Urinary bladder (tissue), 4 donors: ENCODE data around the gene ZNF326. TPM values are rescaled to one million over a fixed set of nuclear protein-coding genes. Genes with fewer than 3 reads are reported as not detected.
"Not testable (repeated sequence)": the region's sequence is repeated elsewhere in the genome, so short reads cannot be mapped to it uniquely, and the experiment has no call there.

Experiments
- DNase-seq: peaks from one replicate; pipeline ENCODE4 v3.0.0-alpha.2; 2015; ENCODE audit errors: extremely low spot score
- H3K27ac ChIP-seq: one replicate; pipeline ENCODE4 v1.5.1; 2013; ENCODE audit warnings: low read depth, mild to moderate bottlenecking, moderate library complexity
- H3K36me3 ChIP-seq: one replicate; pipeline ENCODE4 v1.6.1; 2013; ENCODE audit warnings: mild to moderate bottlenecking, moderate library complexity; ENCODE audit not compliant: insufficient read depth
- H3K4me1 ChIP-seq: one replicate; pipeline ENCODE4 v1.6.1; 2013; ENCODE audit warnings: mild to moderate bottlenecking, moderate library complexity; ENCODE audit not compliant: insufficient read depth
- H3K4me3 ChIP-seq: one replicate; pipeline ENCODE4 v1.5.1; 2013; ENCODE audit warnings: low read depth, low read length
- WGBS: extraction: QIAGEN DNeasy Blood & Tissue Kit; methylation state at CpG from one replicate; pipeline ENCODE4 v1.1.7; 2013; 5-methylcytosine and 5-hydroxymethylcytosine counted together
- polyA plus RNA-seq: library from polyadenylated mRNA; stranded (reverse); fragments of 200-250 nt; gene quantifications from one replicate; pipeline ENCODE4 v1.2.3, GENCODE V29; 2013
- total RNA-seq: library from RNA; depleted of rRNA; stranded (reverse); fragments of >200 nt; gene quantifications from one replicate; pipeline ENCODE4 v1.2.3, GENCODE V29; 2014
- donor health status: healthy with polysubstance abuse.
- donor health status: healthy.

ZNF326 gene
- total and polyA plus RNA-seq, 2 donors = 11.6 to 40.4 TPM

DNA sequence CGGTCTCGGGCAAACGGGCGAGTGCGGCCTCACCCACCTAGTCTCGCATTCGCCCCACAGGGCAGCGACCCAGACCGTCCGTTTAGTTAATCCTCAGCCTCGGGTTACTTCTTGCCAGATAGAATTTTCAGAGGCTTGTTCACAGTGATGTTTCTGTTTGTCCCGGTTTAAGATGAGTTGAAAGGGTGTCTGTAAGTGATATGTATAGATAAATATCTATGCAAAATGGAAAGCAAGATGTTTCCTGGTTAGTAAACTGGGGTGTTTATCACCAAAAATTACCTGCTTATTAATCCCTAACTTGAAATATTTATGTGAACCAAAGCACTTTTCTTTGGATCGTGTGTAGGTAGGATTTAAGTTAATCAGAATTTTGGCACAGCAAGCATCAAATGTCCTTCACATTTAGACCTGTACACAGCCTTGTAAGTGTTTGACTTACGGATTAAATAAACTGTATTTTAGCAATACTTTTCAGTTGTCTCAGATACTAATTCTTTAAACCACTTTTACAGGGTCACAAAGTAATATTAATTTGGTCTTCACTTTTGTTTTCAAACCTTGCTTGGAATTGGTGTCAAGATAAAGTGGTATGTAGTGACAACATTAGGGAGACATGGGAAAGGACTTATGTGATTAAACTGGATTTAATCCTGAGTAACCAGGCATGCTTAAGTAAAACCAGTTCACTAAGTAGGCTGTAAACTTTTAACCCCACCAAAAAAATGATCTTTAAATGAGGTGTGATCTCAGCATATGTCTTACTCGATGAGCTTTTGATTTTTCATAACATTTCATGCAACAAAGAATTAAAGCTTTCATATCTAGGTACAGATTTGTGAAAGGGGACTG lies 914 bp downstream of the ZNF326 start:
- H3K27ac ChIP-seq = peak overlapping the region; percentile 99
- H3K4me1 ChIP-seq = peaks cover 4% of the 10 kb centered on the region
- under 1% methylated on average over 15 of the region's 15 CpGs for WGBS
- peak overlapping the region; percentile 79 for H3K4me3 ChIP-seq
- DNase-seq = no peak
- no peaks in the 10 kb centered on the region for H3K36me3 ChIP-seq

DNA sequence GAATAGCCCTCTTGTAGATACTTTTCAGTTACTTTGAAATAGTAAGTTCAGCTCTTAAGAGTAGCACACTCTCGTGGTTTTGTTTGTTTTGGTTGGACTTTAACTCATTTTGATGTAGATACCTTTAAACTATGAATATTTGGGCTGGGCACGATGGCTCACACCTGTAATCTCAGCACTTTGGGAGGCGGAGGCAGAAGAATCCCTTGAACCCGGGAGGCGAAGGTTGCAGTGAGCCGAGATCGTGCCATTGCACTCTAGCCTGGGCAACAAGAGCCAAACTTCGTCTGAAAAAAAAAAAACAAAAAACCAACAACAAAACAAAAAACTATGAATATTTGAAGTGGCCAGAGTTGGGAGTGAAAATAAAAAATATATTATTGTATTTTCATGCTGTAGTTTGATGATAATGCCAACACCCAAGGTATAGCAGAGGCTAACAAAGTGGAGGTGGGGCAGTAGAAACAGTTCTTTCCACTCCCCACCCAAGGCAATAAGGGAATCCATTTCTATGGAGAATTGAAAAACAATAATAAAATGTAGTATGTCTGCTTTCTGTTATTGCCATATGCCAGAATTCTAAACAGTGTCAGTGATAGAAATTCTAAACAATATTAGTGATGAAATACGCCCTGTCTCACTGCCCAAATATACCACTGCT lies 1.7 kb downstream of the ZNF326 start:
- Histone ChIP-seq H3K4me3 (peak overlapping the region; percentile 20), H3K4me1 (peaks cover 4% of the 10 kb centered on the region), H3K36me3 (no peaks in the 10 kb centered on the region), H3K27ac (no peak overlapping the region)
- 44% methylated on average over 9 of the region's 9 CpGs for WGBS
- no peak for DNase-seq

DNA sequence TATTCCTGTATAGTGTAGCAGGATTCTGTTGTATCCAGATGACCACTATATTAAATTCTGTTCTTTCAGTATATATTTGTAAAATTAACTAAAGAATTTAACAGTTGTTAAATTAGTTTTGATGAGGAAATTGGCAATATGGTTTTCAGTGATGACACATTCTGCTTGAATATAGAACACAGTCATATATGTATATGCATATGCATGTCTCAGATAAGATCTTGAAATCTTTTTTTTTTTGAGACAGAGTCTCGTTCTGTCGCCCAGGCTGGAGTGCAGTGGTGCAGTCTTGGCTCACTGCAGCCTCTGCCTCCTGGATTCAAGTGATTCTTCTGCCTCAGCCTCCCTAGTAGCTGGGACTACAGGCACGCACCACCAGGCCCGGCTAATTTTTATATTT lies 2.2 kb downstream of the ZNF326 start:
- H3K36me3 ChIP-seq, H3K4me3 ChIP-seq, DNase-seq, H3K4me1 ChIP-seq, H3K27ac ChIP-seq: not testable (repeated sequence)
- 86% methylated on average over 4 of the region's 4 CpGs for WGBS

DNA sequence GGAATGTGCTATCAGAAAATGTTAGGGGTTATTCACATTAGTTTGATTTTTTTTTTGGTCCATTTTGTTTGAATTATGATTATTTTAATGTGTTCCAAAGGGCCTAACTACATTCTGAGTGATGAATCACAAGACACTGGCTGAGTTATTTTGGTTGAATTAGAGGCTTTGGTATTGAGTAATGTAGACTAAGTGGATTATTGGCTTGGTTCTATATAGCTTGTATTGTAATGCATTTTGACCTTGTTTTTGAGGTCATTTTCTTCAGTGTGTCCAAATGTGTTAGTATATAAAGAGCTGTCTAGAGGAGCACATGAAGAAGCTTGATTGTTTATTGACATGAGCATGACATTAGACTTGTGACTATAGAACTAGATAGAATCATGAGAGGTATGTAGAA lies 3.4 kb downstream of the ZNF326 start:
- Histone ChIP-seq H3K4me3 (no peak overlapping the region), H3K36me3 (no peaks in the 10 kb centered on the region), H3K4me1 (peaks cover 4% of the 10 kb centered on the region), H3K27ac (no peak overlapping the region)
- DNase-seq = no peak

DNA sequence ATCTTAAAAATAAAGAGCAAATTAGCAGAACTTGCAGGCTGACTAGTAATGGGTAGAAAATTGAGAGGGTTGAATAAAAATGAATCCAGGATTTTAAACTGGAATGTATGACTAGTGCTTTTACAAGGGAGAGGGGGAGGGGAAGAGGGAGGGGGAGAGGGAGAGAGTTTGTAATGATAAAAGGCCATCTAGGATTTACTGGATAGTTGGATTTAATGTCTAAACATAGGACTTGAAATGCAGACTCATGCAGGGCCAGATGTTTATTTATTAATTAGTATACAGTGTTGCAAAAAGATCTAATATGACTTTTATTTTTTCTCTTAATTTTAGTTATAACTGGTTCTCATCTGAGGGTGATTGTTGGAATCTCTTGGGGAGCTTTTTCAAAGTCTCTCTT lies 4.3 kb downstream of the ZNF326 start:
- Histone ChIP-seq H3K4me1 (peaks cover 4% of the 10 kb centered on the region), H3K4me3 (no peak overlapping the region), H3K27ac (no peak overlapping the region), H3K36me3 (no peaks in the 10 kb centered on the region)
- no peak for DNase-seq

DNA sequence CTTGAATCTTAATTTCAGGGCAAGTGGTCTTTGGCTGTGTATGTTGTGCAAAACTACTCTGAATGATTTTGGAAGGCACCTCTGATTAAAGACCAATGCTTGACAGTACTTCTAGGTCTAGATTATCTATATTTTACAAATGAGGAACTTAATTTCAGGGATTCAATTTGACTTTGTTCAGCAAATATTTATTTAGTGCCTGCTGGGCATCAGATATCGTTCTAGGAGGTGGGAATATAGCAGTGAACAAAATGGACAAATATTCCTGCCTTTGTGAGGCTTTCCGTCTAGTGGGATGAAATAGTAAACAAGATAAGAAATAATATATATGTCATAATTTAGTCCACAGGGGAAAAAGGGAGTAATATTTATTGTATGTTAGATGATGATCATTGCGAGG lies 4.7 kb downstream of the ZNF326 start:
- 83% methylated on average over 3 of the region's 3 CpGs for WGBS
- Histone ChIP-seq H3K4me3 (no peak overlapping the region), H3K27ac (no peak overlapping the region), H3K4me1 (peaks cover 4% of the 10 kb centered on the region), H3K36me3 (no peaks in the 10 kb centered on the region)
- no peak for DNase-seq

DNA sequence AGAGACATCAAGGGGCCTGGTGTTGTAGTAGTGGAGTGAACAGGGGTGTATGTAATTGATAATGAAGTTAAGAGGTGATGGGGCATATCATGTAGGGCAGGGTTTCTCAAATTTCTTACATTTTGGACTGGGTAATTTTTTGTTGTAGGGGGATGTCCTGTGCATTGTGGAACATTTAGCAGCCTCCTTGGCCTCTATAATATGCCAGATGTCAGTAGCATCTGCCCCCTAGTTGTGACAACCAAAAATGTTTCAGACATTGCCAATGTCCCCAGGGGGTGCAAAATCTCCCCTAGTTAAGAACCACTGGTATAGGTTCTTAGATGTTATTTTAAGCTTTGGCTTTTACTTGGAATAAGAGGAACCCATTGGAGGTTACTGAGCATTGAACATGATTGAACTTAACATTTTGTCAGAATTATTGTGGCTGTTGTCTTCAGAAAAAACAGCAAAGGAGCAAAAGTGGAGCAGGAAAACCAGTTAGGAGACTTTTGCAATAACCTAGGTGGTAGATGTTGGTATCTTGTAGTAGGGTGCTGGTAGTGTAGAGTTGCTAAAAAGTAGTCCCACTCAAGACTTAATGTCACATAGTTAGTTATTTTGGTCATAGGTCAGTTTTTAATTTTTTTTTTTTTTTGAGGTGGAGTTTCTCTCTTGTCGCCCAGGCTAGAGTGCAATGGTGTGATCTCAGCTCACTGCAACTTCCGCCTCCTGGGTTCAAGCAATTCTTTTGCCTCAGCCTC lies 6.2 kb downstream of the ZNF326 start:
- H3K4me1 ChIP-seq = peaks cover 4% of the 10 kb centered on the region
- H3K4me3 ChIP-seq = no peak overlapping the region
- 95% methylated on average over 2 of the region's 2 CpGs for WGBS
- no peak for DNase-seq
- H3K36me3 ChIP-seq = no peaks in the 10 kb centered on the region
- no peak overlapping the region for H3K27ac ChIP-seq

DNA sequence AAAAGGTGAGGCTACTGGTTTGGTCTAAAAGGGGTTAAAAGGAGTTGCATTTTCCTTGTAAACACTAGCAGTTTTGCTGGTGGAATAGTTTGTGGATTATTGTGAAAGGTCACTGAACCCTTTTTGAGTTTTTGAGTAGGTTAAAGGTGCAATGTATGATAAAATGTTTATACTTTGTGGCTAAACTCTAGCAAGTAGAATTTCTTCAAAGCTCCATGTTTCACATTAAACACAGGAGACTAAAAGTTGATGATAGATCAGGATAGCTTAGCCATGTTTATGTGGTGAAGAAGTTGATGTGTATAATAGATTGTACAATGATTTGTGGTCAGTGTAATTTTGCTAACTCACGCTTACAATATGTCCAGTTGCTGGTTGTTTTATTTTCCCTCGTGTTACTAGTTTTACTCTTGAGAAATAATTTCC lies 13.1 kb downstream of the ZNF326 start:
- Histone ChIP-seq H3K4me3 (no peak overlapping the region), H3K36me3 (peaks cover 2% of the 10 kb centered on the region), H3K27ac (no peak overlapping the region), H3K4me1 (no peaks in the 10 kb centered on the region)
- DNase-seq = no peak
- 70% methylated on average over 2 of the region's 2 CpGs for WGBS

DNA sequence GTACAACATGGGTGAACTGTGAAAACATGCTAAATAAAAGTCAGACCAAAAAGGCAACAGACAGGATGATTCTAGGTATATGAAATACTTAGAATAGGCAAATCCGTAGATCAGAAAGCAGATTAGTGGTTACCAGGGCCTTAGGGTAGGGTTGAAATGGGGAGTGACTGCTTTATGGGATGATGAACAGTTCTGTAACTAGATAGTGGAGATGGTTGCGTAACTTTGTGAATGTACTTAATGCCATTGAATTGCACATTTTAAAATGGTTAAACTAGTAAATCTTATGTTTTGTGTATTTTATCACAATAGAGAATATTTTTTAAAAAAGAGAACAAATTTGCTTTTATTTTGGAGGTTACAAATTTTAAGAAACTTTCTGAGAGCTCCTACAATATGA lies 17.4 kb downstream of the ZNF326 start:
- no peak overlapping the region for H3K4me3 ChIP-seq
- H3K36me3 ChIP-seq = peaks cover 4% of the 10 kb centered on the region
- H3K27ac ChIP-seq = no peak overlapping the region
- no peaks in the 10 kb centered on the region for H3K4me1 ChIP-seq
- WGBS = 96% methylated on average over 2 of the region's 2 CpGs
- no peak for DNase-seq

DNA sequence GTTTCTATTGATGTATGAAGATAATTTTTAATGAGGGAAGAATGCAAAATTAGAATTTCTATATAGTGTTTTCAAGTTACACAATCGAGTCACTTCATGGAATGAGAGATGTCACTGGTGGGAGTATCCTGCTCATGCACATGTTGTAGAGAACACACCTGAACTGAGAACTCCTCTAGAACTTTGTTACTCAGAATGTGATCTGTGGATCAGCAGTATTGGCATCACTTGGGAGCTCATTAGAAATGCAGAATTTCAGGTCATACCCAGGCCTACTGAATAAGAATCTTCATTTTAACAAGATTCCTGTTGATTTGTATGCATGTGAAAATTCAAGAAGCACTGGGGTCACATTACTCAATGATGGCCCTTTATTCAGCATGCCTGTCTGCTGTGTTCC lies 28.8 kb downstream of the ZNF326 start:
- 96% methylated on average over 1 of the region's 1 CpG for WGBS
- H3K4me1 ChIP-seq = no peaks in the 10 kb centered on the region
- H3K36me3 ChIP-seq = peaks cover 9% of the 10 kb centered on the region
- no peak overlapping the region for H3K27ac ChIP-seq
- DNase-seq = no peak
- H3K4me3 ChIP-seq = no peak overlapping the region

DNA sequence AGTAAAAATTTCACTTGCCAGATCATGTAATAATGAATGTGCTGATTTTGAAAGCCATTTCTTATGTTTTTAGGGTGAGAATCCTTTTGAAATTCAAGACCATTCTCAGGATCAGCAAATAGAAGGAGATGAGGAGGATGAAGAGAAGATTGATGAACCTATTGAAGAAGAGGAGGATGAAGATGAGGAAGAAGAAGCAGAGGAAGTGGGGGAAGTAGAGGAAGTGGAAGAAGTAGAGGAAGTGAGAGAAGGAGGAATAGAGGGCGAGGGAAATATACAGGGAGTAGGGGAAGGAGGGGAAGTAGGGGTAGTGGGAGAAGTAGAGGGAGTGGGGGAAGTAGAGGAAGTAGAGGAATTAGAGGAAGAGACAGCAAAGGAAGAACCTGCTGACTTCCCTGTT lies 32.4 kb downstream of the ZNF326 start:
- H3K4me1 ChIP-seq = no peaks in the 10 kb centered on the region
- H3K4me3 ChIP-seq = no peak overlapping the region
- H3K36me3 ChIP-seq = peaks cover 7% of the 10 kb centered on the region
- no peak for DNase-seq
- no peak overlapping the region for H3K27ac ChIP-seq
- WGBS = 98% methylated on average over 1 of the region's 1 CpG

DNA sequence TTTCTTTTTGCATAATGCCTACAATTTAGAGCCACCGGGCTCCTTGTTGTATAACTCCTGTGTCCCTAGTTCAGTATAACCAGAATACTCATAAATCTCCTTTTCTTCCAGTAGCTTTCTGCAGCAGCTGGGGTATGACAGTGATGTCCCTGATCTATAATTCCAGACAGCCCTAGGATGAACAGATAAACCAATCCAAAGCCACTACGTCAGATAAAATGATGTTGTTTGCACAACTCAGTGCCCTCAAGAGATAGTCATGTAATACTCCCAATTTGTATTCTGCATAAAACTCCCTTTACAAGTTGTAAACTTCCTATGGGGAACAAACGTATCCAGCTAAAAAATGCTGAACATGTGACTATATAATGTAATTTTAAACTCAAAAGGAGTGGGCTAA lies 44.7 kb downstream of the ZNF326 start:
- DNase-seq = no peak
- no peak overlapping the region for H3K4me3 ChIP-seq
- 40% methylated on average over 3 of the region's 3 CpGs for WGBS
- H3K4me1 ChIP-seq = no peaks in the 10 kb centered on the region
- H3K27ac ChIP-seq = no peak overlapping the region
- H3K36me3 ChIP-seq = no peaks in the 10 kb centered on the region

DNA sequence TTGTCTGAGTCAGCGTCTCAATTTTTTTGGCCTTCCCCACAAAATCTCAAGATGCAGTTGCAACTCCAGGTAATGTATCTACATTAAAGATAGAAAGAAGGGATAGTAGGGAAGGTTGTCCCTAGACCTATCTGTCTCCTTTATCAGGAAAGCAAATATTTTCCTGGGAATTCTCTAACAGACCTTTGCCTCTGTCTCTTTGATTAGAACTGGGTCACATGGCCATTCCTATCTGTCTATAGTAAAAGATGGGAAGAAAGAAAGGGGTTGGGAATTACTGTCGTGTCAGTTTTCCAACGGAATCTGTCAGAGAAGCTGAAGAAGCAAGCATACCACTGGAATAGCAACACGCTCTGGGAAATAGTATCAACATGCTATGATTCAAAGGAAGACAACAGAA lies 48.7 kb downstream of the ZNF326 start:
- whole genome bisulfite sequencing = 87% methylated on average over 4 of the region's 4 CpGs
- Histone ChIP-seq H3K36me3 (no peaks in the 10 kb centered on the region), H3K4me1 (no peaks in the 10 kb centered on the region), H3K27ac (no peak overlapping the region), H3K4me3 (no peak overlapping the region)
- no peak for DNase-seq

DNA sequence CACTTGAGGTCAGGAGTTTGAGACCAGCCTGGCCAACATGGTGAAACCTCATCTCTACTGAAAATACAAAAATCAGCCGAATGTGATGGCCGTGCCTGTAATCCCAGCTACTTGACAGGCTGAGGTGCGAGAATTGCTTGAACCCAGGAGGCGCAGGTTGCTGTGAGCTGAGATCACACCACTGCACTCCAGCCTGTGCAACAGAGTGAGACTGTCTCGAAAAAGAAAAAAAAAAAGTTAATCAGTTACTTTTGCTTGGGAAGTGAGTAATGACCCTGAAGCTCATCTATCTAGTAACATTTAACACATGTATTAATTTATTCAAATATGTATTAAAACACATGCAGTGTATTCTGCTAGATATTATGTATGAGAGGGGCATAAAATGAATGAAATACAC lies 49.4 kb downstream of the ZNF326 start:
- H3K27ac ChIP-seq = no peak overlapping the region
- H3K4me1 ChIP-seq = no peaks in the 10 kb centered on the region
- DNase-seq = no peak
- H3K36me3 ChIP-seq = no peaks in the 10 kb centered on the region
- 83% methylated on average over 5 of the region's 5 CpGs for WGBS
- H3K4me3 ChIP-seq = no peak overlapping the region
